ENCODE results near the gene IL36RN.

Gene IL36RN

DNA sequence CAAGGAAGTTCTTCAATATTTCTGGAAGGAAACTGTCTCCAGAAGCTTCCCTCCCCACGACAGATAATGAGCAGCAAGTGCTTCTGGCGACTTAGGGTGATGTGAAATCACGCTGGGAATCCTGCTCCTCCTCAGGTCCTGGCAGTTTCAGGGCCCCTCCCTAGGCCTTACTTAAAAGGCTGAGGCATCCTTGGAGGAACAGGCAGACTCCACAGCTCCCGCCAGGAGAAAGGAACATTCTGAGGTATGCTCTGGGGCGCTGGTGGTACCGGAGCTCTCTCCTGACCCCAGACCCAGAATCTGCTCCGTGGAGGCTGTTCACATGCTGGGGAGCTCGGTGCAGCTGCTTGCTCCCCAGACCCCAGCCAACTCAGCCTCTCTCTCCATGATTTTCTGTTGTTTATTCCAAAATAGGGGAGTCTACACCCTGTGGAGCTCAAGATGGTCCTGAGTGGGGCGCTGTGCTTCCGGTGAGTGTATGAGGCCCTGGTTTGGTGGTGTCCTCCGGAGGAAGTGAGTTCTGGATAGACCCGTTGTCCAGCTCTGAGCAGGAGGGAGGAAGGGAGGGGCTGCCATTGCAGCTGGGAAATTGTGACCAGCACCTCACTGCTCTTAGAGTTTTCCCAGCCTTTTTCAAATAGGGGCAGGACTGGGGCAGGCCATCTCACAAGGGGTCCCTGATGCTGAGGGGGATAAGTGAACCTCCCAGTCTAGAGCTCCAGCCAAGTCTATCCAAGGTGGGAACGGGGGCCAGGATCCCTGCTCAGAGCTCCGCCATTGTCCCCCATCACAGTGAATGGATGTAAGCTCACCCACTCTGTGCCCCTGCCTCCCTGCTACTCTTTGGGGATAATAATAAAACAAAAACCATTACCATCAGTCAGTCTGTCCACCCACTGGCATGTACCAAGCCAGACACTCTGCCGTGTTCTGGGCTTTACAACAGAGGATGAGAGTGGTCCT is at the start of gene IL36RN:
Gene IL36RN (plus strand): TSS at position 201 of the 963 bp plus-strand sequence. CDS start 241 bp downstream, at position 442.
- no peak for DNase-seq (ENCODE audit: low read depth)

DNA sequence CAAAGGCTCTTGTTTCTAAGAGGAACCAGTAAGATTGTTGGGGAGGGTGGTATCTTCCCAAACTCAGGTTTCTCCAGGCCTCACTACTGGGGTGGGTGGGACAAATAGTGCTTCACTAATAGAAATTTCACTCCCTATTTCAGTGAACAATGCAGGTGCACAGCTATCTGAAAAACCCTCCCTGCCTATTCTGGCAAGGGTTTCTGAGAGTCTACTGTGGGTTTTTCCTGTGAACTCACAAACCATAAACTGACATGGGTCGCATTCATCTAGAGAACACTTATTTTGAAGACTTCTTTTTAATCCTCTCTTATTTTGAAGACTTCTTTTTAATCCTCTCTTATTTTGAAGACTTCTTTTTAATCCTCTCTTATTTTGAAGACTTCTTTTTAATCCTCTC is 49.4 kb upstream of the IL36RN start:
- no peak for DNase-seq (ENCODE audit: low read depth)

DNA sequence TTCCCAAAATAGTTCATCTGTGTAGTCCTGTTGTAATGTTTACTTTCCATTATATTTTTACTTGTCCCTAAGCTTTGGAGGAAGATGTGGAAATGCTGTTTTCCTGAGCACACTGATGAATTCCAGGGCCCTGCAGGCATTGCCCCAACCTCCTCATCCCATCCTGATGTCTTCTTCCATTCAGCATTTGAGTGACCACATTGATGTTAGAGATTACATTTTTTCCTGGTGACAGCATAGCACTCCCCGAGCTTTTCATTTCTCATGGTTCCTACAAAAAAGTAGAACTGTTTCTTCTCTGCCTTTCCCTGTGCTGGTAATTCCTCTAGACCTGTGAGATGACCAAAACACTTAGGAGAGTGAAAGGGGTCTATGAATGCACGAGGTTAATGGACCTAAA is 48.9 kb upstream of the IL36RN start:
- DNase-seq (ENCODE audit: low read depth) = no peak

DNA sequence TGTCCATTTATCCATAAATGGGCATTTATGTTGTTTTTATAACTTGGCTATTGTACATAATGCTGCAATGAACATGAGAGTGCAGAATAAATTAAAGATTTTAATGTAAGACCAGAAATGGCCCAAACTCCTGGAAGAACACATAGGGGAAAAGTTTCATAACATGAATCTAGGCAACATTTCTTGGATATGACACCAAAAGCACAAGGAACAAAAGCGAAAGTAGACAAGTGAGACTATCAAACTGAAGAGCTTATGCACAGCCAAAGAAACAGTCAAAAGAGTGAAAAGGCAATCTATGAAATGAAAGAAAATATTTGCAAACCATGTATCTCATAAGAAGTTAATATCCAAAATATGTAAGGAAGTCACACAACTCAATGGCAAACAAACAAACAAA is 47.9 kb upstream of the IL36RN start:
- no peak for DNase-seq (ENCODE audit: low read depth)

DNA sequence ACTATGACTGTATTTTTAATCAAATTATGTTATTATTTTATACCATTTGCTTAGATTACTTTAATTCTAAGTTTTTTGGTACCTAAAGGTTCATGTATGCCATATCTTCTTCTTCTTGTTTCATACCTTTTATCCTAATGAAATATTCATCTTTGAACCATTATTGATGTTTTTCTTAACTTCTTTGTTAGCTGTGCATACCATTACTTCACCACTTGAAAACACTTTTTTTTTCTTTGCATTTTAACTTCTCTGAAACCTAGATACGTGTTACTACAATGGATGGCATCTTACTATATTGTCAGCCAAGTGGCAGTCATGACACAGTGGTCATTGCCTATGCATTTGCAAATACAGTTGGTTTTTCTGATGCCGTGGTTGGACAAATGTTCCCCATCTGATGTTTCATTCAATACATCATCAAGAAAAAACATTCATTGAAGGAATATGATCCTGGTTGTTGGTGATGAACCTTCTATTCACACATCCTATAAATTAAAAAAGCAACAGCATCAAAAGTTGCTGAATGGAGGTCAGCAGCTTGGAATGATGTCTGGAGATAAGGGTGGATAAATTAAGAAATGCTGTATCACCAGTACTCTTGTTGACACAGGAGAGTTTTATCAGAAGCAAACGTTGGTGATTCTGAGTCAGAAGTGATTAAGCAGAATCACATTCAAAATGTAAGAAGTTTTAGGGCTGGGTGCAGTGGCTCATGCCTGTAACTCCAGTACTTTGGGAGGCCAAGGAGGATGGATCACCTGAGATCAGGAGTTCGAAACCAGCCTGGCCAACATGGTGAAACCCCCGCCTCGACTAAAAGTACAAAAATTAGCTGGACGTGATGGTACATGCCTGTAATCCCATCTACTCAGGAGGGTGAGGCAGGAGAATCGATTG is 46.3 kb upstream of the IL36RN start:
- DNase-seq (ENCODE audit: low read depth) = no peak

DNA sequence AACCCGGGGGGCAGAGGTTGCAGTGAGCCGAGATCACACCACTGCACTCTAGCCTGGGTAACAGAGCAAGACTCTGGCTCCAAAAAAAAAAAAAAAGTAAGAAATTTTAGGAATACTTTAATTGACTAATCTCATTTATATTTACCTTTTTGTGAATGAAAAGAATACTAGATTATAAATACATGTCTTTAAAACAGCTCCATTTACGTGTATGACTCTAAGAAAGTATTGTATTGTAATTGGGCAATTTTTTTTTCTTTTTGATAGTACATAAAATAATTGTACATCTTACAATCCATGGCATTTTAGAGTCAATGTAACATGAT is 45.7 kb upstream of the IL36RN start:
- DNase-seq (ENCODE audit: low read depth) = no peak

DNA sequence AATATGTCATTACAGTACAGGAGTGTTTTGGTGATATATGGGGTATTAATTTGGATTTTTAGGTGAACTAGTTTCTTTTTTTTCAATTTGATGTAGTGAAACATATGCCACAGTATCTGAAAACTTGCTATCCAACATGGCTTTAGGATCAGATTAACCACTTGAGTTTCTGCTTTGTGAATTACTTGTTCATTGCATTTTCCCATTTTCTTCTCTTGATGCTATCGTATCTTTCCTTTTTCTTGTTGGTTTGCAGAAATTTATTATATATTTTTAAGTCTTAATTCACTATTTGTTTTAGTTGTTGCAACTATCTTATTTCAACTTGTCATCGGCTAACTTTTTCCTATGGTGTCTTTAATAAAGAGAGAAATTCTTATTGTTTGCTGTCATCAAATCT is 44.9 kb upstream of the IL36RN start:
- no peak for DNase-seq (ENCODE audit: low read depth)

DNA sequence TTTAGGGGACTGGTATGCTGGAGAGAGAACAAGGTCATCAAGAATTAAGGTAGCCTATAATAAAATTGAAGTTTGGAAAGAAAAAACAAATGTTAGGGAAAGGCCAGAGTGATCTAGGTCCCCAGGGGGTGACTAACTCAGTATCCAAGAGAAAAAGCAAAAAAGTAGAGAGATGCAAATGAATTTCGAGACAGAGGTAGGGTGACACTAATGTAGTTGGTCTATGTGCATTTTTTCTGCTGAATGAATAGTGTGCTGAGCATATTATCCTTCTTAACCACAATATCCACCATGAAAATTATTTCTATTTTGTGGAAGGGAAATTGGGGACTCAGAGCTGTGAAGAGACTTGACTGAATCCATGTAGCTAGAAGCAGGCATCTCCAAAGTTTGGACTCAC is 44.0 kb upstream of the IL36RN start:
- DNase-seq (ENCODE audit: low read depth) = no peak

DNA sequence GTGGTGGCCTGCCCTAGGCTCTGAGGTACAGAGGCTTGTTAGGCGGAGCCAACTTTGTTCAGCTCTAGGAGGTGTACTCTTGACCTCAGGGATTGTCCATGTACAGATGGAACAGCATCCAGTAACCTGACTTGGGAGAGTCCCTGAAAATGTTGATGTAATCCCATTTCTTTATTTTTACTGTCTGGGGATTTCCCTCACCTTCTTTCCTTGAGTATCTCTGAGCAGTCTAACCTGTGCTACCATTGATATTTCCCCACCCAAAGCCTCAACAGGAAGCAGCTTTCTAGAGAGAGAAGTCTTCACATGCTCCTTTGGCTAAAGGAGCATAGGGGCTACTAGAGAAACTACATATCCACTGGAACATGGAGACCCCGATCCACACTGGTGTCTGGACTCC is 43.3 kb upstream of the IL36RN start:
- DNase-seq (ENCODE audit: low read depth) = no peak

DNA sequence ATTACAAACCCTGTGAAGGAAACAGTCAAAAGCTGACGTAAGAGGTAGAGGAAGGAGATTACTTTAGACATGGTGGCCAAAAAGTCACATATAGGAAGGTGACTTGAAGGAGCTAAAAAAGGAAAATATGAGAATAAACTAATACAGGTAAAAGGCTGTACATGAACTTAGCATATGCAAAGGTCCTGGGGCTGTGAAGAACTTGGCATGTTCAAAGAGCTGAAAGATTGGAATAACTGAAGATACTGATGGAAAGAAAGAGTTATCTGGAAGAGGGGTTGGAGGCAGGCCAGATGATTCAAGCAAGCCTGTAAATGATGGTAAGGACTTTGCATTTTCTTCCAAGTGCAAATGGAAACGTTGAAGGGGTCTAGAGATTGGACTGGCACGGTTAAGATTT is 40.5 kb upstream of the IL36RN start:
- no peak for DNase-seq (ENCODE audit: low read depth)

DNA sequence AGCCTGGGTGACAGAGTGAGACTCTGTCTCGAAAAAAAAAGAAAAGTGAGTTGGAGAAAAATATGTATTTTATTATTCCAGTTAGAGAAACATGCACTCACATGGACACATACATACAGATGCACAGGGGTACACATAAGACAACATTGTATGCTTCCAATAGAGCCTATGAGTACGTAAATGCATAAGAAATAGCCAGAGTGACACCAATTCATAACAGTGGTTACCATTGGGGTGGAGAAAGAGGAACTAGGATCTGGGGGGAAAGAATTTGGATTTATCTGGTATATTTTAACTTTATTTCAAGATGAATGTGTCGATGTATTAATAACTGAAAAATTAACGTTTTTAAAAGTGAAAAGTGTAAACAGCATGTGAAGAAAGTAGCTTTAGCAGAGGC is 37.7 kb upstream of the IL36RN start:
- DNase-seq (ENCODE audit: low read depth) = no peak

DNA sequence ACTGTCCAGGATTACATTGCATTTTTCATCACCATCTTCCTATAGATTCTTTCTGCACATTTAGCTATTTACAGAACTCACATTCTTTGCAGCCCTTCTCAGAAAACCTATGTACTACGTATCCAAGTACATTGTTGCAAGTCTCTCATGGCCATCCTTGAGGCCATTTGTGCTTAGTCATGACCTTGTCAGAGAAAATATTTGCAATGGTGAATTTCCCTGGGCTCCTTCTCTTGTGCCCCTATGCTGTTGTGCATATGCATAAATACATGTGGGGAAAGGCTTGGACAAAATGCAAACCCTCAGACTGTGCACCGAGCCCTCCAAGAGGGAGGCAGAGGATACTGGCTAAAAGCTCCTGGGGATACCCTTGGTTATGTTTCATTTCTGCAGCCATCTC is 34.2 kb upstream of the IL36RN start:
- DNase-seq (ENCODE audit: low read depth) = no peak

DNA sequence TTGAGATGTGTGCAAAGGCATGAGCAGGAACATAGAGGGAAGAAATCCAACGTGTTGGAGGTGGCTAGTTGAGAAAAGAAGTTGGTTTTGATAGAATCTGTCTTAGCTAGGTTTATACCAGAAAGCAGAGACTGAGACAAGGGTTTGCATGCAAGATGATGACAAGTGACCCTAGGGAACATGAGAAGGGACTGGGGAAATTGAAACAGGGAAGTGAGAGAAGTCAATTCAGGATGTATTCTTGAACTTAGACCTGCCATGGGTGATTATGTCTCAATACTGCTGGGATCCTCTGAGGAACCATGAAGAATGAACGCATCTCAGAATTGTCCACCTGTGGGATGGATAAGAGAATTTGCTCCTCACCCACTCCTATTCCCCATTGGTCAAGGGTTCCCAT is 33.3 kb upstream of the IL36RN start:
- no peak for DNase-seq (ENCODE audit: low read depth)

DNA sequence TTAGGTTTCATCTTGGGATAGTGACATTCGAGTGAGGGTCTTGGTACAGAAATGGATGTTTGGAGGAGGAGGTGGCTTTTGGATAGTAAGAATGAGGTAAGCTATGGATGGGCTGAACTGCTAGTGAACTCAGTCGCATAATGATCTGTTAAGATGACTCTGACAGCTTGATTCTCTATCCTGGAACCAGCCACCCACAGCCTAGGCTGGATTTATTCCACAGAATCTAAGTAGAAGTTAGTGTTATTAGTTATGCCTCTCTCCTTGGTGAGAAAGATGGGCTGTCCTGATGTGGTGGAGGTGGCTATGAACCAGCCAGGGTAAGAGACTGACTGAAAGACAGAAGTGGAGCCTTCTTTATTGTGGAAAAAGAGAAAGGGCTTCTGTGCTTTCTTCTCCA is 31.3 kb upstream of the IL36RN start:
- DNase-seq (ENCODE audit: low read depth) = no peak

DNA sequence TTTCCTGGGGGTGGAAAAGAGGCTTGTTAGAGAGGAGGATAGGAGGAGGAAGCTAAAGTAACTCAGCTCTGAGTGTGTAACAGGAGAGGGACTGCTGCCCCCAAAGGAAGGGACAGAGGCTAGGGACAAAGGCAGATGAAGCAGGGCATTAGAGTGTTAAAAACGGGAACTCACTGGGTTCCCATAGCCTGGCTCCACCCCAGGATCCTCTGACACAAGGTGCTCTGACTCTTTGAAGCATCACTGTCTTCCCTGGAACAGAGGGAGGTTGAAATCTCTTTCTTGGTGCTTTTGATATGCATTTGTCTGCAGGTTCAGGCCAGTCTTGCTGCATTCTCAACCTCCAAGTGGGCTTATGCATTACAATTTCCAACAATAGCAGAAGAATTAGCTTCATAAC is 30.9 kb upstream of the IL36RN start:
- DNase-seq (ENCODE audit: low read depth) = no peak

DNA sequence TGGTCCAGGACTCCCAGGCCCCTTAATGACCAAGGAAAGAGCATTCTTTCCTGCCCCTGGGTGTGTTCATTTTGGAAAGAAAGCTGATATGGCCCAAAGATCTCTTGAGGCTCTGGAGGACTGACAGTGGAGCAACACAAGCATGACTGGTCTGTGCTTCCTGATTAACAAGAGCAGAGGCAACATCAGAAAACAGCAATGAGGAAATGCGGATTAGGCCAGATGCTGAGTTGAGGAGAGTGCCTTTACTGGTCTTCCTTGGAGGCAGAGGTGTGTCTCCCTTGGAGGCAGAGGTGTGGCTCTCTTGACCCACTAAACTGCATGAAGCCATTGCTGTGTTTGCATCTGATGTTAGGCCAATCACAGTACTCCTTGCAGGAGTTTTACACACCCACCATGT is 26.3 kb upstream of the IL36RN start:
- DNase-seq (ENCODE audit: low read depth) = no peak

DNA sequence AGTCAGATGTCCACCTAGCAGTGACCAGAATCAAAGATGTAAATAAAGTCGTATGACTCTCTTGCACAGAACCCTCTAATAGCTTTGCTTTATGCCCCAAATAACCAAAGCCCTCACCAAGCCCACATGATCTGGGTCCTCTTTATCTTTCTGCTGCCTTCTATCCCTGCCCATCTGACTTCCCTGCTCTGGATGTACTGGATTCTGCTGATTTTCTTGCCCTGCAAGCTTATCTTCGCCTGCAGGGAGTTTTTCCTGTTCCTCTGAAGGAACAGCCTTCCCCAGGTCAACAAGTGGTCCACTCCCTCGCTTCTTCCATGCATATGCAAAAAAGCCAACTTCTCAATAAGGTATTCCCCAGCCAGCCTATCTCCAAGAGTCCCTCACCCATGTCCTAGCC is 25.0 kb upstream of the IL36RN start:
- DNase-seq (ENCODE audit: low read depth) = no peak

DNA sequence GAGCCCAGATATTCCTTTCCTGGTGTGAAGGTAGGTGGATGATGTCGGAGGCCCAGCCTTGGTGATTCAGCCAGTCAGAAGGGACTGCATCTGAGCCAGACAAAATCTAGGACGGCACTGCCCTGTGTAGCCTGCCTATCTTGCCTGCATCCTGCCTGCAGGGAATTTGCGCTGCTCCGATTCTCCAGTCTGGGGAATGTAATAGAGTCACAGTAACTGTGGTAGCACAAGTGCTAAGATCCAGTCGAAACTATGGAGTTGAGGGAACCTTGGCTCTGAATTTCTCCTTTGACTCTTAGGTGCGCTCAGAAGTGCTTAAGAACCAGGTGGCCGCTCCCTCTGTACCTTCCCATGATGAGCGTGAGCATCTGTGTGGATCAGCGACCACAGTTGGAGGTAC is 22.2 kb upstream of the IL36RN start:
- no peak for DNase-seq (ENCODE audit: low read depth)

DNA sequence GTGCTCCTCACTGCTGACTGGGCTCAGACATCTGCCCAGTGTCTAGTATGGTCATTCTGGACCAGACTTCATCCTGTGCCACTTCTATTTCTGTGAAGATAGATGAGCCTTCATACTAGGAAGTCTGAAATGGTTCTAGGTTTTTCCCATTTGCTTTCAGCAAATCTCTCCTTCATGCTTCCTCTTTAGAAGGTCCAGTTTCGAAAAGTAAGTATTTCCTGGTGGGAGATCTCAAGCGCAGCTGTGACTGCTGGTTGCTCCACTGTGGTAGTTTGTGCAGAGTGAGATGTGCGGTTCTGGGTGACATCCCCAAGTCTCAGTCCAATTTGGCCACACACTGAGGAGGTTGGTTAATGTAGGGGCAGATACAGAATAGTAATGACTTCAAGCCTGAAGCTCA is 20.7 kb upstream of the IL36RN start:
- no peak for DNase-seq (ENCODE audit: low read depth)

DNA sequence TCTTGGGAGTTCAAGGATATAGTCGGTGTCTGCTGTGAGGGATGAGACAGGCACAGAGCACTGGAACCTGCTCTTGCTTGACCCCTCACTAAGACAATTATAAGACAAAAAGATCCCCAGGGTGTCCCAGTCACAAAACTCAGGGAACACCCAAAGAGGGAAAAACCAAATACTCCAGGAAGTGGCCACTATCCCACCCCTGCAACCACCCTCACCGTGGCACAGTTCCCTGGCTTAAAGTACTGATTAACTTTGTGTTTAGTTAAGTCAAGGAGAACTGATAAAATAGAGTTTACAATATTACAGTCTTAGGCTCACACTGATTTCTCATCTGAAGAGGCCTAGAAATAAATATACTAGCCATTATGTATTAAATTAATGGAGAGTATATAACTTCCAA is 19.8 kb upstream of the IL36RN start:
- no peak for DNase-seq (ENCODE audit: low read depth)

DNA sequence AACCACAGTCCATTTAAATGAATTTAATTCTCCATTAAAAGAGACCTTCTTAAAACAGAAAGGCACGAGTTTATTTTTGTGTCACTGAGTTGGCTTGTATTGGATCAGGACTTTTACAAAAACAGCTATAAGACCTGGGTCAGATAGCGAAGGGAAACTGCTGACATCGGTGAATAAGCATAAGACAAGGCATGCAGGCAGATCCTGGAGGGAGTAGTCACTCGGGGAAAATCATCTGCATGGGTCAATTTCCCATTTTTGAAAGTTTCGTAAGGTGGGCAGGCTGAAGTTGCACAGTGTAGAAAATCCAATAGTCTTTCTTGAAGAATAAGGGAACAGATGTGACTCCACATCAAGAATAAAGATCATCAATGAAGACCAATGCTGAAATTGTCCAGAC is 19.3 kb upstream of the IL36RN start:
- no peak for DNase-seq (ENCODE audit: low read depth)

DNA sequence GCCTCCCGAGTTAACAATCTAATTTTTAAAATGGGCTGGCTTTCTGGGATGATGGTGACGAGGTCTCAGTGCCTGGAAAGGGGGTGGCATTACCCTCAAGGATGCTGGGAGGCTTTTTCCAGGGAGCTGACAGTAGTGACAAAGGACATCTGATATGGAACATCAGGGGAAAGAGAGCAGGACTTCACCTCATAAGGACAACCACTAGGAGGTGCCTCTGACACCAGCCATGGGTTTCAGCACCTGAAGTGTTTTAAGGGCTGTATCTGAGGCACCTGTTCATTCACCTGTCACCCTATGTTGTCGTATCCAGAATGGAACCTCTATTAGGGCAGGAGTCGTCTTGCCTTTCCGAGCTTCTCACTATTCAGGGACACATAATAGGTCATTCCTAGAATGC is 17.1 kb upstream of the IL36RN start:
- DNase-seq (ENCODE audit: low read depth) = no peak

DNA sequence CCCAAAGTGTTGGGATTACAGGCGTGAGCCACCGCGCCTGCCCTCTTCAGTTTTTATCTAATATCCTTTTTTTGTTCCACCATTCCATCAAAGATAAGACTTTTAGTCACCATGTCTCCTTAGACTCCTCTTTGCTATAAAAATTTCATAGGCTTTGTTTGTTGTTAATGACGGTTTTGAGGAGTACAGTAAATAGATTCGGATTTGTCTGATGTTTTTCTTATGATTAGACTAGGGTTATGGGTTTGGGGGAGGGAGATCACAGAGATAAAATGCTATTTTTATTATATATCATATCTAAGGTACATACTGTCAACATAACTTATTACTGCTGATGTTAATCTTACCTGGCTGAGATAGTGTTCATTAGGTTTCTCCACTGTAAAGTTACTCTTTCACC is 12.5 kb upstream of the IL36RN start:
- DNase-seq (ENCODE audit: low read depth) = no peak

Data from activated T-helper 9 cell treated with anti-CD3 and anti-CD28 coated beads, Interleukin-2, amount 50 U/mL, for 16 hours (primary cell).